Thyroid gland (tissue), 4 donors: ENCODE measurements around the gene CFAP97D1. TPM values are rescaled to one million over a fixed set of nuclear protein-coding genes. Genes with fewer than 3 reads are reported as not detected.
A peak's percentile ranks its signal among the peaks of the same experiment; 100 is the strongest.

Source experiments
- DNase-seq, 2 donors: peaks; one replicate each; pipeline ENCODE4 v3.0.0-alpha.2; 2019
- H3K27ac ChIP-seq, 3 donors: fragments of 200-600 bp; sonication (generic); 1 replicate in 2 of 3; 2 replicates in 1 of 3; pipeline ENCODE4 v1.5.1; 2016 to 2019; ENCODE audit warnings: mild to moderate bottlenecking in 1 of 3, moderate library complexity in 1 of 3
- H3K27me3 ChIP-seq: fragments of 200-600 bp; sonication (generic); one replicate; pipeline ENCODE4 v1.5.1; 2019
- H3K36me3 ChIP-seq, 2 donors: fragments of 200-600 bp; sonication (generic); one replicate each; pipeline ENCODE4 v1.5.1; 2016 to 2019
- H3K4me1 ChIP-seq, 2 donors: fragments of 200-600 bp; sonication (generic); one replicate each; pipeline ENCODE4 v1.5.1; 2017 to 2019
- H3K4me3 ChIP-seq, 3 donors: fragments of 200-600 bp; sonication (generic); replicated peaks in 1 of 3; 1 replicate in 2 of 3; 2 replicates in 1 of 3; pipeline ENCODE4 v1.5.1; 2016; ENCODE audit warnings: mild to moderate bottlenecking in 1 of 3
- H3K9me3 ChIP-seq: fragments of 200-600 bp; sonication (generic); one replicate; pipeline ENCODE4 v1.5.1; 2017
- POLR2A ChIP-seq, 2 donors: fragments of 450-650 bp; IDR thresholded peaks; one replicate each; pipeline ENCODE4 v1.6.1; 2017; ENCODE audit warnings: antibody characterized with exemption in 2 of 2, mild to moderate bottlenecking in 2 of 2, moderate library complexity in 1 of 2
- WGBS, 2 donors: methylation state at CpG; one replicate each; pipeline ENCODE4 v1.1.5; 2017; 5-methylcytosine and 5-hydroxymethylcytosine counted together
- intact Hi-C: fragments of 100-400 bp; cut with DNase I; formaldehyde crosslinking; loops from one replicate; pipeline ENCODE4 v1.15.1; 2023
- total RNA-seq, 4 donors: library from RNA; depleted of rRNA; stranded (reverse); fragments of >200 nt; gene quantifications; one replicate each; pipeline ENCODE4 v1.2.3, GENCODE V29; 2016
- TF ChIP-seq, protein P1 (sequence below), 6 experiments: fragments of 200-600 bp in 3 of 6; fragments of 450-650 bp in 3 of 6; sonication (generic) in 3 of 6; IDR thresholded peaks; one replicate each; pipeline ENCODE4 v1.5.1; 2016 to 2019; ENCODE audit warnings: antibody characterized with exemption in 6 of 6, mild to moderate bottlenecking in 2 of 6, inconsistent platforms in 1 of 6, moderate library complexity in 1 of 6

CFAP97D1 gene
- total RNA-seq, 4 donors from 2014 or later = 0.13 TPM; not detected in 3

DNA sequence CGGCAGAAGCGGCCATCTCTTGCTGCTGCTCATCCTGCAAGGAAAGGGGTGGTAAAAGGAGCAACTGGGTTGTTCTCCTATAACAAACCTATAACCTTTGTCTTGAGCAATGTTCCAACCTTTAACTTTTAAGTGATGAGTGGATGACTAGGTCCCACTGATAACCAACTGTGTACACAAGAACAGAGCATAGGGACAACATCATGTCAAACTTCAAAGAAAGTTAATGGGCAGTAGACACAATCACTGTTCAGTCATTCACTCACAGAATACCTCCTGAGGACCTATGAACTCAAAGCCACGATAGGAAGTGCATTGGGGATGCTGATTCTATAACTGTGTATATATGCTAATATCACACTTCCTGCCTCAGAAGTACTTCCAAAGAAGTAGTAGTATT lies 21.6 kb downstream of the CFAP97D1 start:
- no peaks in the 10 kb centered on the region for H3K36me3 ChIP-seq
- WGBS, 2 donors = 87 to 89% methylated on average over 3 of the region's 3 CpGs
- H3K4me3 ChIP-seq = no peak overlapping the region
- H3K9me3 ChIP-seq = no peaks in the 10 kb centered on the region
- no peaks in the 10 kb centered on the region for H3K27me3 ChIP-seq
- intact Hi-C loops = no loop called here
- TF ChIP-seq, protein P1, sequence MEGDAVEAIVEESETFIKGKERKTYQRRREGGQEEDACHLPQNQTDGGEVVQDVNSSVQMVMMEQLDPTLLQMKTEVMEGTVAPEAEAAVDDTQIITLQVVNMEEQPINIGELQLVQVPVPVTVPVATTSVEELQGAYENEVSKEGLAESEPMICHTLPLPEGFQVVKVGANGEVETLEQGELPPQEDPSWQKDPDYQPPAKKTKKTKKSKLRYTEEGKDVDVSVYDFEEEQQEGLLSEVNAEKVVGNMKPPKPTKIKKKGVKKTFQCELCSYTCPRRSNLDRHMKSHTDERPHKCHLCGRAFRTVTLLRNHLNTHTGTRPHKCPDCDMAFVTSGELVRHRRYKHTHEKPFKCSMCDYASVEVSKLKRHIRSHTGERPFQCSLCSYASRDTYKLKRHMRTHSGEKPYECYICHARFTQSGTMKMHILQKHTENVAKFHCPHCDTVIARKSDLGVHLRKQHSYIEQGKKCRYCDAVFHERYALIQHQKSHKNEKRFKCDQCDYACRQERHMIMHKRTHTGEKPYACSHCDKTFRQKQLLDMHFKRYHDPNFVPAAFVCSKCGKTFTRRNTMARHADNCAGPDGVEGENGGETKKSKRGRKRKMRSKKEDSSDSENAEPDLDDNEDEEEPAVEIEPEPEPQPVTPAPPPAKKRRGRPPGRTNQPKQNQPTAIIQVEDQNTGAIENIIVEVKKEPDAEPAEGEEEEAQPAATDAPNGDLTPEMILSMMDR (IDR thresholded peaks at IDR 0.05) = no peak
- TF ChIP-seq POLR2A (IDR thresholded peaks at IDR 0.05) = no peak
- H3K27ac ChIP-seq = no peak overlapping the region
- no peaks in the 10 kb centered on the region for H3K4me1 ChIP-seq
- DNase-seq = no peak

DNA sequence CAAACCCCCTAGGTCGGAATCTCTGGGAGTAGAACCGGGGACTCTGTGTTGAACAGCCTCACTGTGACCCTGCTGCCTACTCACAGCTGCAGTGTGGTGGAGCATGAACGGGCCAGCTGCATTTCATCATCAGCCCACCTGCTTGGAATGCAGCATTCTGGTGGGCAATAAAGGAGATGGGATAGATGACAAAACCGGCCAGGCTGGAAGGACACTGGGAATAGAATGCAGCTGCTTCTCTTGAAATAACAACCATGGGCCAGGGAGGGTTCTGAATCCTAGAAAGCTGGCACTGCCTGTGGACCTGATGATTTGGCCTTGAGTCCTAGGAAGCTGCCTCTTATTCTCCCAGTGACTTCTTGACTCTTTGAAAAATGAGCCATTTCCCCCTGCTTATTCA lies 23.5 kb downstream of the CFAP97D1 start:
- Histone ChIP-seq H3K36me3 (no peaks in the 10 kb centered on the region), H3K27me3 (no peaks in the 10 kb centered on the region), H3K4me3 (no peak overlapping the region), H3K4me1 (no peaks in the 10 kb centered on the region), H3K27ac (no peak overlapping the region), H3K9me3 (no peaks in the 10 kb centered on the region)
- intact Hi-C loops = no loop called here
- TF ChIP-seq POLR2A (IDR thresholded peaks at IDR 0.05) = no peak
- TF ChIP-seq, protein P1 (IDR thresholded peaks at IDR 0.05) = no peak
- WGBS, 2 donors = 44 to 59% methylated on average over 4 of the region's 4 CpGs
- peak in 1 of 2 donors; percentile 7 for DNase-seq

DNA sequence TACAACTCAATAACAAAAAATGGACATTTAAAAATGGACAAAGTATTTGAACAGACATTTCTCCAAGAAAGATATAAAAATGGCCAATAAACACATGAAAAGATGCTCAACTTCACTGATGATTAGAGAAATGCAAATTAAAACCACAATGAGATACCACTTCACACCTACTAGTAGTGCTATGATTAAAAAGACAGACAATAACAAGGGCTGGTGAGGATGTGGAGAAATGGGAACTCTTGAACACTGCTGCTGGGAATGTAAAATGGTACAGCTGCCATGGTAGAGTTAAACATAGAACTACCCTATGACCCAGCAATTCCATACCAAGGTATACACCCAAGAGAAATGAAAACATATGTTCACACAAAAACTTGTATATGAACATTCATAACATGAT lies 24.9 kb downstream of the CFAP97D1 start:
- peaks cover 3 to 7% of the 10 kb centered on the region in 2 donors for H3K4me1 ChIP-seq
- H3K4me3 ChIP-seq = no peak overlapping the region
- intact Hi-C loops = no loop called here
- no peaks in the 10 kb centered on the region for H3K9me3 ChIP-seq
- no peaks in the 10 kb centered on the region for H3K36me3 ChIP-seq
- TF ChIP-seq, protein P1 (IDR thresholded peaks at IDR 0.05) = no peak
- TF ChIP-seq POLR2A (IDR thresholded peaks at IDR 0.05) = no peak
- no peak for DNase-seq
- no peaks in the 10 kb centered on the region for H3K27me3 ChIP-seq
- no peak overlapping the region for H3K27ac ChIP-seq

DNA sequence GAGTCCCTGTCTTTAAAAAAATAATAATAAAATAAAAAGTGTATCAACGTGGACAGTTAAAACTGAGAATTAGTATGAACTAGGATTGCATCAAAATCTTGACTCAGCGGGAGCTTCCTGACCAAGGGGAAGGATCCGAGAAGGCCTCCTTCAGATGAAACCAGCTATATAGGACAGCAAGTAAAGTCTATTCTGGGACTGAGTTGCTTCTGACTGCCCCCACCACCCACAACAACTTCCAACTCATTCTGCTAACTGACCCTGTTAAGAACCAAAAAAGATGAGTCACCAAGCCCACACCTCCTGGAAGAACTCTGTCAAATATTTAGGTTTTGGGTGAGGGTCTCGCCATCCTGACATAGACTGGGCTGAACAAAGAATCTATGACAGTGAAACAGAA lies 27.8 kb downstream of the CFAP97D1 start:
- intact Hi-C loops = no loop called here
- Histone ChIP-seq H3K36me3 (no peaks in the 10 kb centered on the region), H3K27me3 (no peaks in the 10 kb centered on the region), H3K4me1 (peaks cover 3 to 13% of the 10 kb centered on the region in 2 donors), H3K4me3 (no peak overlapping the region), H3K27ac (no peak overlapping the region), H3K9me3 (no peaks in the 10 kb centered on the region)
- WGBS, 2 donors = 86 to 95% methylated on average over 4 of the region's 4 CpGs
- no peak for DNase-seq
- no peak for TF ChIP-seq POLR2A (IDR thresholded peaks at IDR 0.05)
- TF ChIP-seq, protein P1 (IDR thresholded peaks at IDR 0.05) = no peak

DNA sequence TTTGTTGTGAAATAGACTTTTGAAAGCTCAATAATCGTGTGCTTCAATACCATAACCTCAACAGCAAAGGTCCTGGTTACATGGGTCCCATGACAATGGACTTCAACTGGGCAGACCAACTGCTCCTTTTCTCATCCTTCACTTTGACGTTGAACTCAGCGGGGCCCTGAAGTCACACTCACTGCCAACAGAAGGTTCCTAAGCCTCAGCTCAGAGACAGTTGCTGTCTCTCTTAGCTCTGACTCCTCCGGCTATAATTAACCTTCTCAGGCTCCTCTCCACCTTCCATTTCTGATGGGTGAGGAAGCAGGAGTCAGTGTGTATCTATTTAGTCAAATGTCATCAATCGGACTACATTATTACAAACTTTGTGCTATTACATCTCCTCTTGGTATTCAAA lies 28.9 kb downstream of the CFAP97D1 start:
- no peaks in the 10 kb centered on the region for H3K9me3 ChIP-seq
- TF ChIP-seq POLR2A (IDR thresholded peaks at IDR 0.05) = no peak
- TF ChIP-seq, protein P1 (IDR thresholded peaks at IDR 0.05) = no peak
- 92 to 95% methylated on average over 5 of the region's 5 CpGs for whole genome bisulfite sequencing, 2 donors
- no peaks in the 10 kb centered on the region for H3K27me3 ChIP-seq
- H3K36me3 ChIP-seq = peaks cover 0 to 4% of the 10 kb centered on the region in 2 donors
- DNase-seq = no peak
- H3K4me1 ChIP-seq = peaks cover 3 to 17% of the 10 kb centered on the region in 2 donors
- intact Hi-C loops = no loop called here
- no peak overlapping the region for H3K27ac ChIP-seq
- no peak overlapping the region for H3K4me3 ChIP-seq
